Thyroid gland (tissue), 4 donors: Measurements from ENCODE around the gene RIMKLB. TPM values are rescaled to one million over a fixed set of nuclear protein-coding genes. Genes with fewer than 3 reads are reported as not detected.
"Not testable (repeated sequence)": the region's sequence is repeated elsewhere in the genome, so short reads cannot be mapped to it uniquely, and the experiment has no call there.

Experiments used
- DNase-seq, 2 donors: peaks; one replicate each; pipeline ENCODE4 v3.0.0-alpha.2; 2019
- H3K27ac ChIP-seq, 3 donors: fragments of 200-600 bp; sonication (generic); 1 replicate in 2 of 3; 2 replicates in 1 of 3; pipeline ENCODE4 v1.5.1; 2016 to 2019; ENCODE audit warnings: mild to moderate bottlenecking in 1 of 3, moderate library complexity in 1 of 3
- H3K27me3 ChIP-seq: fragments of 200-600 bp; sonication (generic); one replicate; pipeline ENCODE4 v1.5.1; 2019
- H3K36me3 ChIP-seq, 2 donors: fragments of 200-600 bp; sonication (generic); one replicate each; pipeline ENCODE4 v1.5.1; 2016 to 2019
- H3K4me1 ChIP-seq, 2 donors: fragments of 200-600 bp; sonication (generic); one replicate each; pipeline ENCODE4 v1.5.1; 2017 to 2019
- H3K4me3 ChIP-seq, 3 donors: fragments of 200-600 bp; sonication (generic); replicated peaks in 1 of 3; 1 replicate in 2 of 3; 2 replicates in 1 of 3; pipeline ENCODE4 v1.5.1; 2016; ENCODE audit warnings: mild to moderate bottlenecking in 1 of 3
- H3K9me3 ChIP-seq: fragments of 200-600 bp; sonication (generic); one replicate; pipeline ENCODE4 v1.5.1; 2017
- CTCF ChIP-seq, 6 experiments: fragments of 200-600 bp in 3 of 6; fragments of 450-650 bp in 3 of 6; sonication (generic) in 3 of 6; IDR thresholded peaks; one replicate each; pipeline ENCODE4 v1.5.1; 2016 to 2019; ENCODE audit warnings: antibody characterized with exemption in 6 of 6, mild to moderate bottlenecking in 2 of 6, inconsistent platforms in 1 of 6, moderate library complexity in 1 of 6
- POLR2A ChIP-seq, 2 donors: fragments of 450-650 bp; IDR thresholded peaks; one replicate each; pipeline ENCODE4 v1.6.1; 2017; ENCODE audit warnings: antibody characterized with exemption in 2 of 2, mild to moderate bottlenecking in 2 of 2, moderate library complexity in 1 of 2
- WGBS, 2 donors: methylation state at CpG; one replicate each; pipeline ENCODE4 v1.1.5; 2017; 5-methylcytosine and 5-hydroxymethylcytosine counted together
- intact Hi-C: fragments of 100-400 bp; cut with DNase I; formaldehyde crosslinking; loops from one replicate; pipeline ENCODE4 v1.15.1; 2023
- total RNA-seq, 4 donors: library from RNA; depleted of rRNA; stranded (reverse); fragments of >200 nt; gene quantifications; one replicate each; pipeline ENCODE4 v1.2.3, GENCODE V29; 2016

RIMKLB gene
- total RNA-seq, 4 donors from 2014 or later: 50.8 to 77.7 (median 64.1) TPM

DNA sequence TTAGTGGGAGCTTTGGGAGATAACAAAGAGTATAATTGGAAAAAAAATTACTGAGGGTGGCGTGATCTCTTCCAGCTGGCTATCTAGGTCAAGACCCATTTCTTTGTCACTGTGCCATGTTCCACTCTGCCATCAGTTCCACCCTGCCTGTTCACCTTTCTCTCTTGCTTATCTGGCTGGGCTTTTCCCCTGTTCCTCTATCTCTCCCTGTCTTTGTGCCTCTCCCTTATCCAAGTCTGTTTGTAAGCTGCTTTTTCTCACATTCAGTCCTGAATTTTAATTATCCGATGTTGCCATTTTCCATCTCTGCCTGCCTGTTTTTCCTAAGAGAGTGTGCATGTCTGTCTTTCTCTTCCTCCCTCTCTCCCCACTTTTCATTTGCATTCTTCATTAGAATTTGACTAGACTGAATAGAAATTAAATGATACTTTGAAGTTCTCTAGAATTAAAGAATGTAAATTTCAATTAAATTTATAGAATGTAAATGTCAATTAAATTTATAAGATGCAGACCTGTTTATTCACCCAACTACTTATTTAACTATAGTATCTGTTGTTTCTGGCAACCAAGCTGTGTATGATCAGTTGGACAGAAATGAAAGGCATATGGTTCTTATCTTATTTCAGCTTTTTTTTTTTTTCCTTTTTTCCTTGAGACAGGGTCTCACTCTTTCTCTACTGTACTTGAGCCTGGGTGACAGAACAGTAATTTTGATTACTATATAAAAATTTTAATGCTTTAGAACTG lies 83.8 kb downstream of the RIMKLB start:
- WGBS, 2 donors: 63 to 69% methylated on average over 2 of the region's 2 CpGs
- Histone ChIP-seq H3K36me3 (peaks cover 0 to 4% of the 10 kb centered on the region in 2 donors), H3K27ac (no peak overlapping the region), H3K4me1 (peaks cover 7 to 9% of the 10 kb centered on the region in 2 donors), H3K4me3 (no peak overlapping the region), H3K27me3 (no peaks in the 10 kb centered on the region), H3K9me3 (no peaks in the 10 kb centered on the region)
- TF ChIP-seq POLR2A (IDR thresholded peaks at IDR 0.05) (no peak), CTCF (IDR thresholded peaks at IDR 0.05) (no peak)
- DNase-seq: peak; percentile 14 to 19
- intact Hi-C loops: no loop called here

GRCh38 chr12:8784290-8784888 lies 86.6 kb downstream of the RIMKLB start:
- Histone ChIP-seq H3K27me3 (no peaks in the 10 kb centered on the region), H3K36me3 (peaks cover 0 to 4% of the 10 kb centered on the region in 2 donors), H3K27ac (no peak overlapping the region), H3K4me3 (no peak overlapping the region), H3K4me1 (peaks cover 7 to 9% of the 10 kb centered on the region in 2 donors), H3K9me3 (no peaks in the 10 kb centered on the region)
- TF ChIP-seq POLR2A (IDR thresholded peaks at IDR 0.05) (no peak), CTCF (IDR thresholded peaks at IDR 0.05) (no peak)
- intact Hi-C loops: no loop called here
- no peak for DNase-seq

DNA sequence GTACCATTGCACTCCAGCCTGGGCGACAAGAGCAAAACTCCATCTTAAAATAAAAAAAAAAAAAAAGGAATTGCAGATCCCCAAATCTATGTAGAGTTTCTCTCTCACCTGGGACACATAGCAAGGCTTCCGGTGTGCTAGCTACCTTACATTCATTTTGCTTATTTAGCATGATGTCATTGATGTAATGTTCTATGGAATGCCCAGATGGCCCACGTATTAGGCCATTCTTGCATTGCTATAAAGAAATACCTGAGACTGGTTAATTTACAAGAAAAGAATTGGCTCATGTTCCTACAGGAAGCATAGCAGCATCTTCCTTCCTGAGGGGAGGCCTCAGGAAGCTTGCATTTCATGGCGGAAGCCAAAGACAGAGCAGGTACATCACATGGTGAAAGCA lies 87.7 kb downstream of the RIMKLB start:
- 86 to 88% methylated on average over 4 of the region's 4 CpGs for WGBS, 2 donors
- no peak for TF ChIP-seq POLR2A (IDR thresholded peaks at IDR 0.05)
- no peak for TF ChIP-seq CTCF (IDR thresholded peaks at IDR 0.05)

DNA sequence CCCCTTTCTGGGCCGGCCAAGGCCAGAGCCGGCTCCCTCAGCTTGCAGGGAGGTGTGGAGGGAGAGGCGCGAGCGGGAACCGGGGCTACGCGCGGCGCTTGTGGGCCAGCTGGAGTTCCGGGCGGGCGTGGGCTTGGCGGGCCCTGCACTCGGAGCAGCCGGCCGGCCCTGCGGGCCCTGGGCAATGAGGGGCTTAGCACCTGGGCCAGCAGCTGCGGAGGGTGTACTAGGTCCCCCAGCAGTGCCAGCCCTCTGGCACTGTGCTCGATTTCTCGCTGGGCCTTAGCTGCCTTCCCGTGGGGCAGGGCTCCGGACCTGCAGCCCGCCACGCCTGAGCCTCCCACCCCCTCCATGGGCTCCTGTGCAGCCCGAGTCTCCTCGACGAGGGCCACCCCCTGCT lies 89.4 kb downstream of the RIMKLB start:
- H3K36me3 ChIP-seq, H3K9me3 ChIP-seq, H3K27me3 ChIP-seq, H3K27ac ChIP-seq, H3K4me3 ChIP-seq, H3K4me1 ChIP-seq, DNase-seq, intact Hi-C loops: not testable (repeated sequence)
- 96 to 97% methylated on average over 6 to 15 of the region's 28 CpGs for WGBS, 2 donors

More for the DNA sequence above, 87.7 kb downstream of the RIMKLB start:
- Histone ChIP-seq H3K9me3 (no peaks in the 10 kb centered on the region), H3K27me3 (no peaks in the 10 kb centered on the region), H3K4me3 (no peak overlapping the region), H3K36me3 (peaks cover 0 to 4% of the 10 kb centered on the region in 2 donors), H3K4me1 (peaks cover 7 to 9% of the 10 kb centered on the region in 2 donors), H3K27ac (no peak overlapping the region)
- intact Hi-C loops: no loop called here
- no peak for DNase-seq

GRCh38 chr12:8788706-8789105 lies 90.9 kb downstream of the RIMKLB start:
- H3K27ac ChIP-seq, intact Hi-C loops, H3K36me3 ChIP-seq, H3K9me3 ChIP-seq, H3K4me3 ChIP-seq, H3K27me3 ChIP-seq, DNase-seq, H3K4me1 ChIP-seq: not testable (repeated sequence)
- WGBS, 2 donors: 71 to 74% methylated on average over 7 to 8 of the region's 13 CpGs

GRCh38 chr12:8789341-8790013 lies 91.7 kb downstream of the RIMKLB start:
- H3K4me1 ChIP-seq, H3K27ac ChIP-seq, H3K36me3 ChIP-seq, H3K4me3 ChIP-seq, H3K9me3 ChIP-seq, DNase-seq, intact Hi-C loops, H3K27me3 ChIP-seq: not testable (repeated sequence)
- WGBS, 2 donors: 87 to 89% methylated on average over 12 to 13 of the region's 13 CpGs

GRCh38 chr12:8793226-8793625 lies 95.4 kb downstream of the RIMKLB start:
- H3K9me3 ChIP-seq, H3K4me3 ChIP-seq, H3K36me3 ChIP-seq, DNase-seq, intact Hi-C loops, H3K27me3 ChIP-seq, H3K27ac ChIP-seq, H3K4me1 ChIP-seq: not testable (repeated sequence)
- WGBS, 2 donors: 79 to 87% methylated on average over 4 of the region's 4 CpGs

DNA sequence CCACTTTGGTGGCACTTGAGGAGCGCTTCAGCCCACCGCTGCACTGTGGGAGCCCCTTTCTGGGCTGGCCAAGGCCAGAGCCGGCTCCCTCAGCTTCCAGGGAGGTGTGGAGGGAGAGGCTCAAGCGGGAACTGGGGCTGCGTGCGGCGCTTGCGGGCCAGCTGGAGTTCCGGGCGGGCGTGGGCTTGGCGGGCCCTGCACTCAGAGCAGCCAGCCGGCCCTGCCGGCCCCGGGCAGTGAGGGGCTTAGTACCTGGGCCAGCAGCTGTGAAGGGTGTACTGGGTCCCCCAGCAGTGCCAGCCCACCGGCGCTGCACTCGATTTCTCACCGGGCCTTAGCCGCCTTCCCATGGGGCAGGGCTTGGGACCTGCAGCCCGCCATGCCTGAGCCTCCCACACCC lies 96.8 kb downstream of the RIMKLB start:
- DNase-seq, intact Hi-C loops: not testable (repeated sequence)
- WGBS, 2 donors: 98 to 100% methylated on average over 2 to 8 of the region's 21 CpGs

More for the DNA sequence above, 96.8 kb downstream of the RIMKLB start:
- H3K4me1 ChIP-seq, H3K4me3 ChIP-seq, H3K36me3 ChIP-seq, H3K27ac ChIP-seq, H3K27me3 ChIP-seq, H3K9me3 ChIP-seq: not testable (repeated sequence)
